ENCODE results near the gene IRF2.

DNA sequence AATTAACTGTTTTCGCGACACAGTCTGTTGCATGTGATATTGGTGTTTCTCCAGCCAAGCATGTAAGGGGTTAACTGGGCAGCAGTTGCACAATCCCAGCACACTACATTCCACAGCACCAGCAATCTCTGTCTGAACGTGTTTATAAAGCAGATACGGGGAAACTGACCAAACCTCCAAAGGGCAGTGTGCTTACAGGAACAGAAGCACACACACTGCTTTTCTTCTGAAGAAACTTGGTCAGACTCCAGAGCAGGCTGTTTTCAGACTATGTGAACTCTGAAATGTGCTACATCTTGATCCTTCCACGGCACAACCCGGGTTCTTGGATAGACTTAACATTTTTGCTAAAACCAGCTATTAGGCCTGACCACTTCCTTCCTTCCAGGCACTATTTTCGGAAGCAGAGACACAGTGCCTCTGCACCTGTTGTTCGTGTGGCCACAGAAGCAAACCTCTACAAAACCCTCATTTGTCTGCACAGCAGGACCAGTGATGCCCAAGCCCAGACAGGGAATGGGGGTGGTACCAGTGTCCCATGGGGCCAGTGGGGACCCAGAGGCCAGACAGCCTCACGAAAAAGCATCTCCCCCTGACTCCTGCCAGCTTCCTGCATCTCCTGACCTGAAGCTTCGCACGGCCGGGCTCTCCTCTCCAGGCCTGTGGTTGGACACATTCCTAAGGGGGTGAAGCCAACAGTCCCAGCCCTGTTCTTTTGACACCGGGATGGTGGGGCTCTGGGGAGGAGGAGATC lies 90.1 kb downstream of the IRF2 start:
- TF ChIP-seq, protein P1, sequence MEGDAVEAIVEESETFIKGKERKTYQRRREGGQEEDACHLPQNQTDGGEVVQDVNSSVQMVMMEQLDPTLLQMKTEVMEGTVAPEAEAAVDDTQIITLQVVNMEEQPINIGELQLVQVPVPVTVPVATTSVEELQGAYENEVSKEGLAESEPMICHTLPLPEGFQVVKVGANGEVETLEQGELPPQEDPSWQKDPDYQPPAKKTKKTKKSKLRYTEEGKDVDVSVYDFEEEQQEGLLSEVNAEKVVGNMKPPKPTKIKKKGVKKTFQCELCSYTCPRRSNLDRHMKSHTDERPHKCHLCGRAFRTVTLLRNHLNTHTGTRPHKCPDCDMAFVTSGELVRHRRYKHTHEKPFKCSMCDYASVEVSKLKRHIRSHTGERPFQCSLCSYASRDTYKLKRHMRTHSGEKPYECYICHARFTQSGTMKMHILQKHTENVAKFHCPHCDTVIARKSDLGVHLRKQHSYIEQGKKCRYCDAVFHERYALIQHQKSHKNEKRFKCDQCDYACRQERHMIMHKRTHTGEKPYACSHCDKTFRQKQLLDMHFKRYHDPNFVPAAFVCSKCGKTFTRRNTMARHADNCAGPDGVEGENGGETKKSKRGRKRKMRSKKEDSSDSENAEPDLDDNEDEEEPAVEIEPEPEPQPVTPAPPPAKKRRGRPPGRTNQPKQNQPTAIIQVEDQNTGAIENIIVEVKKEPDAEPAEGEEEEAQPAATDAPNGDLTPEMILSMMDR (IDR thresholded peaks at IDR 0.05; ENCODE audit: borderline replicate concordance, extremely low read depth, low read length, poor library complexity, severe bottlenecking): no peak
- no peak for TF ChIP-seq EZH2 (IDR thresholded peaks at IDR 0.05; ENCODE audit: borderline replicate concordance, low read depth, low read length, severe bottlenecking)

Data from DND-41 (cell line).